ENCODE results near the gene VTI1A. TPM values are rescaled to one million over a fixed set of nuclear protein-coding genes. Genes with fewer than 3 reads are reported as not detected.
A peak's percentile ranks its signal among the peaks of the same experiment; 100 is the strongest.

VTI1A gene
- total and polyA plus RNA-seq, 8 donors, result 7.3 to 20.2 (median 11.6) TPM

DNA sequence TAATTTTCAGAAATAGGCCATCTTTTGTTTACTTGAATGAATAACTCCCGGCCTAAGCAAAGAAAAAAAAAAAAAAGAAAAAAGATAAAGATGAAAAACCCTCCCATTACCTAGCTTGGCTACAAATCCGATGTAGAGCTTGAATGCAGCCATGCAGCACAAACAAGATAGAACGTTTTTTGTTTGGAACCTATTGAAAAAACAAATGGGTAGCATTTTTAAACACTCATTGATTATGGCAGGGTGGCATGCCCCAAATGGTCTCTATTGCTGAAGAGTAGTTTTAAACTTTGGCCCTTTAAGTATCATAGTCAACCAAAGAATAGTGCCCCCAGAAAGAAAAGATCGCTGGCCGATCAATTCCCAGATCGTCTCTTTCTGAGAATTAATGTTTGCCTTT is 84.4 kb downstream of the VTI1A start:
- no peaks in the 10 kb centered on the region for H3K9me3 ChIP-seq
- no peak overlapping the region for H3K27ac ChIP-seq
- H3K27me3 ChIP-seq, result no peaks in the 10 kb centered on the region
- DNase-seq (no peak), ATAC-seq (no peak), FAIRE-seq (no peak)
- TF ChIP-seq, protein P1, sequence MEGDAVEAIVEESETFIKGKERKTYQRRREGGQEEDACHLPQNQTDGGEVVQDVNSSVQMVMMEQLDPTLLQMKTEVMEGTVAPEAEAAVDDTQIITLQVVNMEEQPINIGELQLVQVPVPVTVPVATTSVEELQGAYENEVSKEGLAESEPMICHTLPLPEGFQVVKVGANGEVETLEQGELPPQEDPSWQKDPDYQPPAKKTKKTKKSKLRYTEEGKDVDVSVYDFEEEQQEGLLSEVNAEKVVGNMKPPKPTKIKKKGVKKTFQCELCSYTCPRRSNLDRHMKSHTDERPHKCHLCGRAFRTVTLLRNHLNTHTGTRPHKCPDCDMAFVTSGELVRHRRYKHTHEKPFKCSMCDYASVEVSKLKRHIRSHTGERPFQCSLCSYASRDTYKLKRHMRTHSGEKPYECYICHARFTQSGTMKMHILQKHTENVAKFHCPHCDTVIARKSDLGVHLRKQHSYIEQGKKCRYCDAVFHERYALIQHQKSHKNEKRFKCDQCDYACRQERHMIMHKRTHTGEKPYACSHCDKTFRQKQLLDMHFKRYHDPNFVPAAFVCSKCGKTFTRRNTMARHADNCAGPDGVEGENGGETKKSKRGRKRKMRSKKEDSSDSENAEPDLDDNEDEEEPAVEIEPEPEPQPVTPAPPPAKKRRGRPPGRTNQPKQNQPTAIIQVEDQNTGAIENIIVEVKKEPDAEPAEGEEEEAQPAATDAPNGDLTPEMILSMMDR (IDR thresholded peaks at IDR 0.05), result no peak
- H3K4me3 ChIP-seq, result no peak overlapping the region
- intact Hi-C loops (cut with DNase I), result no loop called here
- 80 to 82% methylated on average over 6 of the region's 6 CpGs for WGBS, 2 donors
- no peaks in the 10 kb centered on the region for H3K36me3 ChIP-seq
- no peaks in the 10 kb centered on the region for H3K4me1 ChIP-seq

DNA sequence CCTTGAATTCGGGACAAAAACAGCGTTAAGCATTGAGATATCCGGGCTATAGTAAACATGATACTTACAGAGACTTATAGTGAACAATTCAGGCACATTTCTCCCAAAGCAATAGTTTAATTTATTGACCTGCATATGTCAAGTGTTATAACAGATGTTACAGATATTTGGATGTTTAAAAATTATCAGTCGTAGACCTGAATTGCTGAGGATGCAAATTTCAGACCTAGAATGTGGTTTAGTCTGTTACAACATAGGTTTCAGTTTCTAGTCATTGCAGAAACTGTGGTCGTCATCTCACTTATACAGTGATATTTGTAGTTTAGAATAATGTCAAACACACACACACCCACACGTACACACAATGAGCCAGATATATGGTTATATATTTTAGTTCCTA is 85.2 kb downstream of the VTI1A start:
- Histone ChIP-seq H3K4me3 (no peak overlapping the region), H3K9me3 (no peaks in the 10 kb centered on the region), H3K27me3 (no peaks in the 10 kb centered on the region), H3K4me1 (no peaks in the 10 kb centered on the region), H3K27ac (no peak overlapping the region), H3K36me3 (no peaks in the 10 kb centered on the region)
- peak in 2 of 4 donors; percentile 39 to 54 for ATAC-seq
- no peak for FAIRE-seq
- DNase-seq, result no peak
- TF ChIP-seq, protein P1 (IDR thresholded peaks at IDR 0.05), result no peak
- 83 to 87% methylated on average over 6 of the region's 6 CpGs for WGBS, 2 donors
- intact Hi-C loops (cut with DNase I), result no loop called here

DNA sequence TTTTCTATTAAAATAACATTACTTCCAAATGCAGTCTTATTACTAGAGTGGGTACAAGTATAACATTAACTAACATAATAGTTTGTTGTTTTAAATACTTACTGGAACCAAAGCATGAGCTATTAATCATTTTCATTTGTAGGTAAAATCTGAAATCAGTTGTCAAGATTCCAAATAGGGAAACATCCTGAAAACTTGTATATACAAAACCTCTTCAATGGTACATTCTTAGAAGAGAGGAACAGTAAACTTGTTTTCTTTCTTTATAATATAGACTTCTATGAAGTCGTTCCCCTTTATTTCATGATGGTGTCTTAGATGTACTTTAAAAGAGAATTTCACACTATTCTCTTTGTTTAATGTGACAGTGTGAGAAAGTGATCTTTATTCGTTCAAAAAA is 85.9 kb downstream of the VTI1A start:
- DNase-seq, result no peak
- no peaks in the 10 kb centered on the region for H3K36me3 ChIP-seq
- no peak overlapping the region for H3K4me3 ChIP-seq
- intact Hi-C loops (cut with DNase I), result no loop called here
- H3K4me1 ChIP-seq, result no peaks in the 10 kb centered on the region
- TF ChIP-seq, protein P1 (IDR thresholded peaks at IDR 0.05), result no peak
- 53 to 67% methylated on average over 2 of the region's 2 CpGs for WGBS, 2 donors
- no peaks in the 10 kb centered on the region for H3K27me3 ChIP-seq
- no peak for ATAC-seq
- peak; percentile 17 for FAIRE-seq
- H3K9me3 ChIP-seq, result no peaks in the 10 kb centered on the region
- H3K27ac ChIP-seq, result no peak overlapping the region

DNA sequence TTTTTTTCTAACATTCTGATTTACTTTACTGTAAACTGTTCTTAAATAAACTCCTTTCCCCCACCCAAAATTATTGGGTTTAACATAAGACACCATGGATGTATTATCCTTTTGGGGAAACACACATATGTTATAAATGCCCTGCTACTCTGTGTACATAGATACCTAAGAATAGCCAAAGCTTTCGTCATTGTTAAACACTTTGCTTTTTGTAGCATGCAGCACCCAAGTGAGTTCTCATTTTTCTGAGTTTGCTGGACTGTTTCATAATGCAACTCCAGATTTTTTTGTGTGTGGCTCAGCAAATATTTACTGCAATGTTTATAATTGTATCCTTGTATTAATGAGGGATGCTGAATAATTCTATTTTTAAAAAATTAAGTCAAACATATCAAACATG is 86.9 kb downstream of the VTI1A start:
- WGBS, 2 donors, result 52 to 53% methylated on average over 1 of the region's 1 CpG
- TF ChIP-seq, protein P1 (IDR thresholded peaks at IDR 0.05), result no peak
- no peak for ATAC-seq
- Histone ChIP-seq H3K27me3 (no peaks in the 10 kb centered on the region), H3K4me3 (no peak overlapping the region), H3K27ac (no peak overlapping the region), H3K4me1 (no peaks in the 10 kb centered on the region), H3K9me3 (no peaks in the 10 kb centered on the region), H3K36me3 (no peaks in the 10 kb centered on the region)
- no peak for DNase-seq
- intact Hi-C loops (cut with DNase I), result no loop called here
- FAIRE-seq, result no peak

DNA sequence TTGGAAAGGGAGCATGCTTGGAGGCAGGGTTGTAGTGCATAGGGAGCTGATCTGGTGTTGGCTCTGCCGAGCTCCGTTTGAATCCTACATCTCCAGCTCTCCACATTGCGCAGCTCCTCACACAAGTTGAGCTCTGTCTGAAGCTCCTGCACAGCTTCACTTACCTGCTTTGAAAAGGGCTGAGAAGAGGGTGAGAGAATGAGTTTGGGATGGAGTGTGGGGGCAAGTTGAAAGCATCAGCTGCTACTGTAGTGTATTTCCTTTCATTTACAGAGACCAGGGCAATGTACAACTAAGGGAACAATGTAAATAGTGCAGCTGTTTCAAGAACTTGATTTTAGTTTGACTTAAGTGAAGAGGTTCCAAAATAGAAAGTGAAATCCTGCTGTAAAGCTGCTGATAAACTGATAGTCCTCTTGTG is 88.5 kb downstream of the VTI1A start:
- TF ChIP-seq, protein P1 (IDR thresholded peaks at IDR 0.05), result no peak
- no peak for FAIRE-seq
- H3K36me3 ChIP-seq, result no peaks in the 10 kb centered on the region

More for the DNA sequence above, 88.5 kb downstream of the VTI1A start:
- Histone ChIP-seq H3K4me1 (no peaks in the 10 kb centered on the region), H3K9me3 (no peaks in the 10 kb centered on the region), H3K4me3 (no peak overlapping the region), H3K27me3 (no peaks in the 10 kb centered on the region), H3K27ac (no peak overlapping the region)
- 82 to 86% methylated on average over 3 of the region's 3 CpGs for WGBS, 2 donors
- intact Hi-C loops (cut with DNase I), result no loop called here
- ATAC-seq (no peak), DNase-seq (no peak)

Measured in pancreas (tissue), 10 donors.